BJ (cell line): Measurements from ENCODE around the gene BEND7. TPM values are rescaled to one million over a fixed set of nuclear protein-coding genes. Genes with fewer than 3 reads are reported as not detected.
A peak's percentile ranks its signal among the peaks of the same experiment; 100 is the strongest.

Experiments used
- CTCF ChIA-PET: fragments of 350-600 bp; formaldehyde crosslinking; extraction: SDS; loops from one replicate; lab custom pipeline; 2021; ENCODE audit warnings: antibody characterized with exemption, inconsistent platforms; lab: Yijun Ruan, JAX
- POLR2A ChIA-PET: fragments of 300-600 bp; sonication (Branson Sonifier 250); formaldehyde crosslinking; extraction: SDS; loops from one replicate; lab custom pipeline; 2021; ENCODE audit warnings: antibody characterized with exemption; lab: Charles Lee
- DNase-seq: peaks from one replicate; pipeline ENCODE4 v3.0.0-alpha.2; 2011; ENCODE audit warnings: low read depth
- H3K27me3 ChIP-seq: 2 replicates; pipeline ENCODE4 v1.6.0; 2011; ENCODE audit warnings: low read length; ENCODE audit not compliant: control insufficient read depth, insufficient read depth
- H3K36me3 ChIP-seq: 2 replicates; pipeline ENCODE4 v1.5.1; 2011; ENCODE audit warnings: low read length; ENCODE audit not compliant: control insufficient read depth, insufficient read depth
- H3K4me3 ChIP-seq: 2 replicates; pipeline ENCODE4 v1.5.1; 2011; ENCODE audit warnings: low read depth, mild to moderate bottlenecking, control low read depth, low read length
- CTCF ChIP-seq: IDR thresholded peaks from 2 replicates; pipeline ENCODE4 v1.5.1; 2011; ENCODE audit warnings: low read depth, mild to moderate bottlenecking, control low read depth, inconsistent platforms, low read length, moderate library complexity; ENCODE audit not compliant: insufficient read depth
- polyA plus RNA-seq: library from polyadenylated mRNA; depleted of rRNA; stranded (reverse); fragments of >200 nt; gene quantifications from 2 replicates; pipeline ENCODE4 v1.2.3, GENCODE V29; 2011

Gene BEND7
- polyA plus RNA-seq, 1 experiment = 4.5 TPM

GRCh38 chr10:13520194-13520593 is 8.6 kb downstream of the BEND7 start:
- no peaks in the 10 kb centered on the region for H3K27me3 ChIP-seq
- ChIA-PET POLR2A (interaction anchor here (0.6 kb wide), 1 partner anchor 552 kb away, joined by 3 read pairs; no protein-coding TSS in a partner anchor), CTCF (no interaction called here)
- no peak for TF ChIP-seq CTCF
- H3K4me3 ChIP-seq = no peak overlapping the region
- DNase-seq = no peak
- H3K36me3 ChIP-seq = peaks cover 2% of the 10 kb centered on the region

DNA sequence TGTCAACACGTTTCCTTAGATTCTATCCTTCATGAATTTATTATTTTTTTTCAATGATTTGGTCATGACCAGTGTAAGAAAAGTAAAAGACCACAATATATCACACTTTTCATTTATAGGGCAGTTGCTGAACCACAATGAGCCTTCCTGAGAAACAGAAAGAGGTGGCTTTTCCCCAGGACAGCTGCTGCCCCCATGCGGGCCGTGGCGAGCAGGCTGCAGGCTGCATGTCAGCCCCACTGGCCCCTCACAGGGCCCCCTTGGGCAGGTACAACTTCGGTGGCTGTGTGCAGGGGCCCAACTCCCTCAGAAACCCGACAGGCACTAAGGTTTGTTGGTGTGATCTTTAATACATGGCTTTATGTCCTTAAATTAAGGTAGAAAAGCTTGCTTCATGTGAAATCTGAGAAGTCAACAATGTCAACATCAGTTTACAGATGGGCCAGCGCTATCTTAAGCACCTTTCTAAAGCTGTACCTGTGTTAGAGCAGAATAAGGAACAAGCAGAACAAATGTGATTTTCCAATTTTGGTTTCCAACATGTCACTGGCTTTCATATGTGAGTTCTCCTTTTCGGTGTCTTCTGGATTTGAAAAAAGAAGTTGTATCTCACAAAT is 10.6 kb downstream of the BEND7 start:
- H3K4me3 ChIP-seq = no peak overlapping the region
- peak; percentile 40 for TF ChIP-seq CTCF
- no peaks in the 10 kb centered on the region for H3K36me3 ChIP-seq
- ChIA-PET POLR2A (no interaction called here), CTCF (interaction anchor here (0.8 kb wide), 1 partner anchor 9 kb away, joined by 4 read pairs; no protein-coding TSS in a partner anchor)
- no peak for DNase-seq
- H3K27me3 ChIP-seq = no peaks in the 10 kb centered on the region

- POLR2A ChIA-PET = interaction anchor here (0.6 kb wide), 1 partner anchor 47 kb away, joined by 3 read pairs; no protein-coding TSS in a partner anchor
- Histone ChIP-seq H3K36me3 (no peaks in the 10 kb centered on the region), H3K4me3 (no peak overlapping the region), H3K27me3 (no peaks in the 10 kb centered on the region)
- no peak for DNase-seq
- no peak for TF ChIP-seq CTCF
- CTCF ChIA-PET = interaction anchor here (0.8 kb wide), 1 partner anchor 9 kb away, joined by 4 read pairs; no protein-coding TSS in a partner anchor
Observed at GRCh38 chr10:13517675-13518074, 11.1 kb downstream of the BEND7 start.

- POLR2A ChIA-PET = no interaction called here
- CTCF ChIA-PET = no interaction called here
- TF ChIP-seq CTCF = no peak
Observed at GRCh38 chr10:13516176-13516575, 12.6 kb downstream of the BEND7 start.

DNA sequence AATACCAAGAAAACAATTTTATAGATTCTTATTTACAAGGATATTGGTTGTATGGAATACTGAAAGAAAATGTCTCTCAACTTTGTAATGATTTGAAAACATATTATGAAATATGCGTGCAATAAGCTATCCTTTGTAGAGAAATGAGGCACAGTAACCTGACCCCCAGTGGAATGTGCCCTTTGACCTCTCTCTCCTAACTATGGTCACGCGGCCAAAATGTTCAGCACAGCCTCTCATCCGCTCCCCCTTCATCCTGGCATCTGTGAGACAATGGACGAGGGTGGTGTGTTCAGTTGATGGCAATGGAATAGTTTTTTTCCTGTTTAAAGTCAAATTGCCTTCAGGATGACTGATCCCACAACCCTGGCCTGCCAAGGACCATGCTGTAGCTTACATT is 13.3 kb downstream of the BEND7 start:
- ChIA-PET POLR2A (no interaction called here), CTCF (no interaction called here)
- TF ChIP-seq CTCF = no peak
- Histone ChIP-seq H3K27me3 (no peaks in the 10 kb centered on the region), H3K4me3 (no peak overlapping the region), H3K36me3 (no peaks in the 10 kb centered on the region)
- no peak for DNase-seq

More at GRCh38 chr10:13516176-13516575, 12.6 kb downstream of the BEND7 start:
- Histone ChIP-seq H3K36me3 (no peaks in the 10 kb centered on the region), H3K4me3 (no peak overlapping the region), H3K27me3 (no peaks in the 10 kb centered on the region)
- DNase-seq = no peak
